ENCODE measurements around the gene TNFSF13B. TPM values are rescaled to one million over a fixed set of nuclear protein-coding genes. Genes with fewer than 3 reads are reported as not detected.

Gene TNFSF13B
- total RNA-seq, 1 experiment from 2014 or later = 1.4 TPM

- H3K36me3 ChIP-seq (ENCODE audit: control insufficient read depth, insufficient read depth, low read length) = no peaks in the 10 kb centered on the region
- ChIA-PET POLR2A (no interaction called here), CTCF (no interaction called here)
- no TSS peak for BruUV-seq (replicated peaks)
- ATAC-seq = no peak
- intact Hi-C loops (cut with micrococcal nuclease; ENCODE audit: unreplicated experiment) = no loop called here
- H3K9me3 ChIP-seq (ENCODE audit: control insufficient read depth, insufficient read depth, low read depth, low read length) = no peaks in the 10 kb centered on the region
- no peak for TF ChIP-seq CTCF (IDR thresholded peaks at IDR 0.05)
- TF ChIP-seq SIN3A (IDR thresholded peaks at IDR 0.05; ENCODE audit: borderline replicate concordance, insufficient read depth, low read depth, low read length) = no peak
- no peaks in the 10 kb centered on the region for H3K4me1 ChIP-seq (ENCODE audit: control insufficient read depth, insufficient read depth, low read length)
- in situ Hi-C loops (cut with HindIII; ENCODE audit: low pct_unique_long_range_greater_than_20kb, low sequenced_read_pairs) = no loop called here
- H3K4me3 ChIP-seq (ENCODE audit: low read depth in 2 of 2, low read length in 2 of 2) = no peak overlapping the region
- H3K27me3 ChIP-seq (ENCODE audit: control insufficient read depth, insufficient read depth, low read length) = no peaks in the 10 kb centered on the region
- no peak overlapping the region for H3K27ac ChIP-seq (ENCODE audit: low read length)
- no peak for DNase-seq (ENCODE audit: low read depth, low spot score)
Observed at GRCh38 chr13:108326309-108326708, 56.8 kb downstream of the TNFSF13B start.

- BruUV-seq (replicated peaks) = no TSS peak
Observed at GRCh38 chr13:108328848-108329247, 59.3 kb downstream of the TNFSF13B start.

GRCh38 chr13:108332791-108333190 is 63.3 kb downstream of the TNFSF13B start:
- Histone ChIP-seq H3K27ac (ENCODE audit: low read length) (no peak overlapping the region), H3K27me3 (ENCODE audit: control insufficient read depth, insufficient read depth, low read length) (no peaks in the 10 kb centered on the region), H3K9me3 (ENCODE audit: control insufficient read depth, insufficient read depth, low read depth, low read length) (no peaks in the 10 kb centered on the region), H3K36me3 (ENCODE audit: control insufficient read depth, insufficient read depth, low read length) (no peaks in the 10 kb centered on the region), H3K4me3 (ENCODE audit: low read depth in 2 of 2, low read length in 2 of 2) (no peak overlapping the region), H3K4me1 (ENCODE audit: control insufficient read depth, insufficient read depth, low read length) (no peaks in the 10 kb centered on the region)
- POLR2A ChIA-PET = no interaction called here
- BruUV-seq (replicated peaks) = no TSS peak
- ATAC-seq = no peak
- in situ Hi-C loops (cut with HindIII; ENCODE audit: low pct_unique_long_range_greater_than_20kb, low sequenced_read_pairs) (no loop called here), intact Hi-C loops (cut with micrococcal nuclease; ENCODE audit: unreplicated experiment) (no loop called here)
- TF ChIP-seq TCF7L2 (IDR thresholded peaks at IDR 0.05; ENCODE audit: low read depth, low read length) = no peak
- TF ChIP-seq SIN3A (IDR thresholded peaks at IDR 0.05; ENCODE audit: borderline replicate concordance, insufficient read depth, low read depth, low read length) = no peak
- TF ChIP-seq REST (IDR thresholded peaks at IDR 0.05; ENCODE audit: insufficient read depth in 1 of 2, low read depth in 2 of 2, low read length in 1 of 2) = no peak
- TF ChIP-seq POLR2AphosphoS5 (IDR thresholded peaks at IDR 0.05; ENCODE audit: low read depth, low read length) = no peak
- no peak for TF ChIP-seq CTCF (IDR thresholded peaks at IDR 0.05)
- CTCF ChIA-PET = no interaction called here
- DNase-seq (ENCODE audit: low read depth, low spot score) = no peak

More at GRCh38 chr13:108328848-108329247, 59.3 kb downstream of the TNFSF13B start:
- Histone ChIP-seq H3K36me3 (ENCODE audit: control insufficient read depth, insufficient read depth, low read length) (no peaks in the 10 kb centered on the region), H3K27me3 (ENCODE audit: control insufficient read depth, insufficient read depth, low read length) (no peaks in the 10 kb centered on the region), H3K9me3 (ENCODE audit: control insufficient read depth, insufficient read depth, low read depth, low read length) (no peaks in the 10 kb centered on the region), H3K4me3 (ENCODE audit: low read depth in 2 of 2, low read length in 2 of 2) (no peak overlapping the region), H3K4me1 (ENCODE audit: control insufficient read depth, insufficient read depth, low read length) (no peaks in the 10 kb centered on the region), H3K27ac (ENCODE audit: low read length) (no peak overlapping the region)
- ChIA-PET POLR2A (no interaction called here), CTCF (no interaction called here)
- DNase-seq (ENCODE audit: low read depth, low spot score) (no peak), ATAC-seq (no peak)
- in situ Hi-C loops (cut with HindIII; ENCODE audit: low pct_unique_long_range_greater_than_20kb, low sequenced_read_pairs) (no loop called here), intact Hi-C loops (cut with micrococcal nuclease; ENCODE audit: unreplicated experiment) (no loop called here)
- TF ChIP-seq REST (IDR thresholded peaks at IDR 0.05; ENCODE audit: insufficient read depth in 1 of 2, low read depth in 2 of 2, low read length in 1 of 2) = no peak
